ENCODE results near the gene GATD1.

The GATD1 gene

DNA sequence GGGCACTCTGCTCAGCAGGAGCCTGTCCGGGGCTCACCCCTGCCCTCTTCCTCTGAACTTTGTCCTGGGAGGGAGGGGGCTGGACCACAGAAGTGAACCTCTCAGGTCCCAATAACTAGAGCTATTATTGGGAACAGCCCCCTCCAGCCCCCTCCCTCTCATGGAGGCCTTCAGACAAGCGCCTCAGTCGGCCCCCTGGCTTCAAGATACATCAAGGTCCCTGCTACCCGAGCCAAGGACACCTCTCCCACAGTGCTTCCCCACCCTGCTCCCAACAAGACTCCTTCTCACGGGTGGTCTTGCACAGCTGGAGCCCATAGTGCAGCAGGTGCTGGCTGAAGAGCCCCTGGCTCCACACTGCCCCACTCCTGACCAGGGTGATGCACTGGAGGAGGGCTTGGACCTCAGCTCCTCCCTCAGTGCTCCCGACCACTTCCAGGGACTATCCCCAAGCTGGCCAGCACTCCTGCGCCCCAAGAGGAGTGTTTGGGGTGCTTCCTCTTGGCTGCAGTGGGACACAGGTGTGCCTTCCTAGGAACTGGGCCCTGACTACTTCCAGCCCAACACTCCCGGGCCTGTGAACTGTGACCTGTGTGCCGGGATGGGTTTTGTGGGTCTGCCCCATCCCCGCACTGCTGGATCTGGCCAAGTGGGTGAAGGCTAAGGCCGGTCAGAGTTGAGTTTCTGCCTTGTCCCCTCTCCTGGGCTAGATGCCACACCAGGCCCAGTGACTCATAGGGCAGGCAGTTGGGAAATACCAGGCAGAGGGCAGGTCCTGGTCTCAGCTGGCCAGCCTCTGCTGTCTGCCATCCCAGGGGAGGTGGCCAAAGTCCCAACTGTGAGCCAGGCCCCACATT is 43.6 kb upstream of the GATD1 start:
- 0 out of 2 replicates have a peak, but pooled peaks have one; percentile 9 for TF ChIP-seq SP2 (tag by site-specific recombination; IDR thresholded peaks at IDR 0.05)
- TF ChIP-seq ZFP3 (tag by site-specific recombination; IDR thresholded peaks at IDR 0.05; ENCODE audit: low read depth): no peak
- TF ChIP-seq ZNF792 (tag by site-specific recombination; IDR thresholded peaks at IDR 0.05): no peak
- CTCF ChIA-PET: interaction anchor here (0.5 to 2.1 kb wide), 3 partner anchors 20 to 24 kb away, joined by 3 to 5 read pairs (median 3); no protein-coding TSS in a partner anchor

DNA sequence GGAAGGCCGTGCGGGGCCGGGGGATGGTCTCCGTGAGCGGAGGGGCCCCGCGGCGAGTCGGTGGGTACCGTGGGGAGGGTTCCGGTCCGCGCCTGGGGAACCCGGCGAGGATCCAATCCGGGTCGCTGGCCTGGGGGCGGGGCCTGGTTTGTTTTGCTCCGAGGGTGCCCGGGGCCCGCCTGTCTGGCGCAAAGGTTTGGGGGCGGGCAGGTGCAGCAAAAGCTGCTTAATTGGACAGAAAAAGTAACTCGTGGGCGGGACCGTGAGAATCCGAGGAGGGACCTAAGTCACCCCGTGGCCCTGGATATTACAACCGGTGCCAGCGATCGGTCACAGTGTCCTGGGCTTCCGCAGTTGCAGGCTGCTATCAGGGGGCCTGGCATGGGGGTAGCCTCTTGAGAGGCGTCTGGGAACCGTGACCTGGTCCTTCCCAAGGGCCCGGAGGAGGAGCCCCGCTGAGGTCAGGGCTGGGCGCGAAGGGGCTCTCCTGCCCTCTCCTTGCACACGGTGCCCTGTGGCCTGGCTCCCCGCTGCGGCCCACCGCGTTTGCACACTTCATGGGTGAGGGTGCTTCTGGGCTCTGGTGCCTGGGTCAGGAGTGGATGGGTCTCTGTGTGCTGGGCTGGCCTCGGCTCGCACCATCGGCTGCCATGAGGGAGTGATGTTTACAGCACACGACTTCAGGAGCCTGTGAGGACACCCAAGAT is 42.8 kb upstream of the GATD1 start:
- H3K27ac ChIP-seq (ENCODE audit: extremely low read depth, low read depth, low read length): peak overlapping the region; percentile 81; the same call in 1 of the 2 replicates
- H3K4me1 ChIP-seq (ENCODE audit: control insufficient read depth, insufficient read depth, low read length): 0 out of 2 replicates have a peak, but pooled peaks cover 3% of the 10 kb centered on the region
- POLR2A ChIA-PET: interaction anchor here (0.6 to 11.4 kb wide), 14 partner anchors 11 to 613 kb away, joined by 3 to 202 read pairs (median 8); partner anchors contain the start of genes BET1L, CD151, CEND1 and CRACR2B
- H3K9me3 ChIP-seq (ENCODE audit: control insufficient read depth, insufficient read depth, low read depth, low read length): no peaks in the 10 kb centered on the region
- CTCF ChIA-PET: interaction anchor here (0.5 to 2.1 kb wide), 4 partner anchors 15 to 25 kb away, joined by 3 to 5 read pairs (median 3); partner anchors contain the start of gene PIDD1
- TF ChIP-seq EGR2 (tag by site-specific recombination; IDR thresholded peaks at IDR 0.05; ENCODE audit: low read depth) (0 out of 2 replicates have a peak, but pooled peaks have one; percentile 18), ZBTB7A (tag by site-specific recombination; IDR thresholded peaks at IDR 0.05; ENCODE audit: low read depth) (no peak), ZIC2 (tag by site-specific recombination; IDR thresholded peaks at IDR 0.05) (peak; percentile 60), GLI4 (tag by site-specific recombination; IDR thresholded peaks at IDR 0.05) (no peak), ZNF600 (tag by site-specific recombination; IDR thresholded peaks at IDR 0.05) (peak; percentile 17; the same call in 1 of the 2 replicates), SP2 (tag by site-specific recombination; IDR thresholded peaks at IDR 0.05) (peak; percentile 93), ZNF555 (tag by site-specific recombination; conservative IDR thresholded peaks at IDR 0.05) (no peak), ZBTB8A (tag by site-specific recombination; IDR thresholded peaks at IDR 0.05) (peak; percentile 88), ZNF423 (tag by site-specific recombination; IDR thresholded peaks at IDR 0.05) (0 out of 2 replicates have a peak, but pooled peaks have one; percentile 21), ZNF140 (tag by site-specific recombination; IDR thresholded peaks at IDR 0.05) (no peak), ZNF311 (tag by site-specific recombination; IDR thresholded peaks at IDR 0.05; ENCODE audit: borderline replicate concordance) (no peak), GLIS2 (tag by site-specific recombination; IDR thresholded peaks at IDR 0.05) (peak; percentile 70), ZBTB20 (tag by site-specific recombination; IDR thresholded peaks at IDR 0.05) (peak; percentile 58; the same call in 1 of the 2 replicates), KLF1 (tag by site-specific recombination; IDR thresholded peaks at IDR 0.05) (0 out of 2 replicates have a peak, but pooled peaks have one; percentile 17), ZEB2 (tag by site-specific recombination; IDR thresholded peaks at IDR 0.05) (0 out of 2 replicates have a peak, but pooled peaks have one; percentile 23), ZNF501 (tag by site-specific recombination; IDR thresholded peaks at IDR 0.05) (no peak), ZNF335 (tag by site-specific recombination; conservative IDR thresholded peaks at IDR 0.05) (peak; percentile 97), SP3 (tag by site-specific recombination; IDR thresholded peaks at IDR 0.05) (peak; percentile 74)
- TF ChIP-seq, protein P1, sequence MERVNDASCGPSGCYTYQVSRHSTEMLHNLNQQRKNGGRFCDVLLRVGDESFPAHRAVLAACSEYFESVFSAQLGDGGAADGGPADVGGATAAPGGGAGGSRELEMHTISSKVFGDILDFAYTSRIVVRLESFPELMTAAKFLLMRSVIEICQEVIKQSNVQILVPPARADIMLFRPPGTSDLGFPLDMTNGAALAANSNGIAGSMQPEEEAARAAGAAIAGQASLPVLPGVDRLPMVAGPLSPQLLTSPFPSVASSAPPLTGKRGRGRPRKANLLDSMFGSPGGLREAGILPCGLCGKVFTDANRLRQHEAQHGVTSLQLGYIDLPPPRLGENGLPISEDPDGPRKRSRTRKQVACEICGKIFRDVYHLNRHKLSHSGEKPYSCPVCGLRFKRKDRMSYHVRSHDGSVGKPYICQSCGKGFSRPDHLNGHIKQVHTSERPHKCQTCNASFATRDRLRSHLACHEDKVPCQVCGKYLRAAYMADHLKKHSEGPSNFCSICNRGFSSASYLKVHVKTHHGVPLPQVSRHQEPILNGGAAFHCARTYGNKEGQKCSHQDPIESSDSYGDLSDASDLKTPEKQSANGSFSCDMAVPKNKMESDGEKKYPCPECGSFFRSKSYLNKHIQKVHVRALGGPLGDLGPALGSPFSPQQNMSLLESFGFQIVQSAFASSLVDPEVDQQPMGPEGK (tag by site-specific recombination; IDR thresholded peaks at IDR 0.05): peak; percentile 59; the same call in 1 of the 2 replicates
- TF ChIP-seq, protein P2, sequence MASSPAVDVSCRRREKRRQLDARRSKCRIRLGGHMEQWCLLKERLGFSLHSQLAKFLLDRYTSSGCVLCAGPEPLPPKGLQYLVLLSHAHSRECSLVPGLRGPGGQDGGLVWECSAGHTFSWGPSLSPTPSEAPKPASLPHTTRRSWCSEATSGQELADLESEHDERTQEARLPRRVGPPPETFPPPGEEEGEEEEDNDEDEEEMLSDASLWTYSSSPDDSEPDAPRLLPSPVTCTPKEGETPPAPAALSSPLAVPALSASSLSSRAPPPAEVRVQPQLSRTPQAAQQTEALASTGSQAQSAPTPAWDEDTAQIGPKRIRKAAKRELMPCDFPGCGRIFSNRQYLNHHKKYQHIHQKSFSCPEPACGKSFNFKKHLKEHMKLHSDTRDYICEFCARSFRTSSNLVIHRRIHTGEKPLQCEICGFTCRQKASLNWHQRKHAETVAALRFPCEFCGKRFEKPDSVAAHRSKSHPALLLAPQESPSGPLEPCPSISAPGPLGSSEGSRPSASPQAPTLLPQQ (tag by site-specific recombination; IDR thresholded peaks at IDR 0.05): no peak
- TF ChIP-seq, protein P3, sequence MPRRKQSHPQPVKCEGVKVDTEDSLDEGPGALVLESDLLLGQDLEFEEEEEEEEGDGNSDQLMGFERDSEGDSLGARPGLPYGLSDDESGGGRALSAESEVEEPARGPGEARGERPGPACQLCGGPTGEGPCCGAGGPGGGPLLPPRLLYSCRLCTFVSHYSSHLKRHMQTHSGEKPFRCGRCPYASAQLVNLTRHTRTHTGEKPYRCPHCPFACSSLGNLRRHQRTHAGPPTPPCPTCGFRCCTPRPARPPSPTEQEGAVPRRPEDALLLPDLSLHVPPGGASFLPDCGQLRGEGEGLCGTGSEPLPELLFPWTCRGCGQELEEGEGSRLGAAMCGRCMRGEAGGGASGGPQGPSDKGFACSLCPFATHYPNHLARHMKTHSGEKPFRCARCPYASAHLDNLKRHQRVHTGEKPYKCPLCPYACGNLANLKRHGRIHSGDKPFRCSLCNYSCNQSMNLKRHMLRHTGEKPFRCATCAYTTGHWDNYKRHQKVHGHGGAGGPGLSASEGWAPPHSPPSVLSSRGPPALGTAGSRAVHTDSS (tag by site-specific recombination; IDR thresholded peaks at IDR 0.05): no peak
- TF ChIP-seq, protein P4, sequence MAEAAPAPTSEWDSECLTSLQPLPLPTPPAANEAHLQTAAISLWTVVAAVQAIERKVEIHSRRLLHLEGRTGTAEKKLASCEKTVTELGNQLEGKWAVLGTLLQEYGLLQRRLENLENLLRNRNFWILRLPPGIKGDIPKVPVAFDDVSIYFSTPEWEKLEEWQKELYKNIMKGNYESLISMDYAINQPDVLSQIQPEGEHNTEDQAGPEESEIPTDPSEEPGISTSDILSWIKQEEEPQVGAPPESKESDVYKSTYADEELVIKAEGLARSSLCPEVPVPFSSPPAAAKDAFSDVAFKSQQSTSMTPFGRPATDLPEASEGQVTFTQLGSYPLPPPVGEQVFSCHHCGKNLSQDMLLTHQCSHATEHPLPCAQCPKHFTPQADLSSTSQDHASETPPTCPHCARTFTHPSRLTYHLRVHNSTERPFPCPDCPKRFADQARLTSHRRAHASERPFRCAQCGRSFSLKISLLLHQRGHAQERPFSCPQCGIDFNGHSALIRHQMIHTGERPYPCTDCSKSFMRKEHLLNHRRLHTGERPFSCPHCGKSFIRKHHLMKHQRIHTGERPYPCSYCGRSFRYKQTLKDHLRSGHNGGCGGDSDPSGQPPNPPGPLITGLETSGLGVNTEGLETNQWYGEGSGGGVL (tag by site-specific recombination; IDR thresholded peaks at IDR 0.05): peak; percentile 64
- H3K36me3 ChIP-seq (ENCODE audit: control insufficient read depth in 2 of 2, insufficient read depth in 1 of 2, low read length in 2 of 2): peaks cover 2 to 43% of the 10 kb centered on the region in 2 experiments; a peak in 2 of 3 replicates
- H3K4me3 ChIP-seq (ENCODE audit: low read depth, low read length): peak overlapping the region; percentile 94

More for the DNA sequence above, 43.6 kb upstream of the GATD1 start:
- POLR2A ChIA-PET: interaction anchor here (0.6 to 11.4 kb wide), 9 partner anchors 12 to 43 kb away, joined by 4 to 202 read pairs (median 13); partner anchors contain the start of genes CD151, CRACR2B, GATD1 and PIDD1
- Histone ChIP-seq H3K4me3 (ENCODE audit: low read depth, low read length) (peak overlapping the region; percentile 94), H3K9me3 (ENCODE audit: control insufficient read depth, insufficient read depth, low read depth, low read length) (no peaks in the 10 kb centered on the region), H3K36me3 (ENCODE audit: control insufficient read depth in 2 of 2, insufficient read depth in 1 of 2, low read length in 2 of 2) (peaks cover 0 to 47% of the 10 kb centered on the region in 2 experiments; a peak in 2 of 3 replicates), H3K4me1 (ENCODE audit: control insufficient read depth, insufficient read depth, low read length) (0 out of 2 replicates have a peak, but pooled peaks cover 3% of the 10 kb centered on the region), H3K27ac (ENCODE audit: extremely low read depth, low read depth, low read length) (no peak overlapping the region)

All from HEK293 (cell line).